Measurements from ENCODE around the gene PRR18.

PRR18 gene

DNA sequence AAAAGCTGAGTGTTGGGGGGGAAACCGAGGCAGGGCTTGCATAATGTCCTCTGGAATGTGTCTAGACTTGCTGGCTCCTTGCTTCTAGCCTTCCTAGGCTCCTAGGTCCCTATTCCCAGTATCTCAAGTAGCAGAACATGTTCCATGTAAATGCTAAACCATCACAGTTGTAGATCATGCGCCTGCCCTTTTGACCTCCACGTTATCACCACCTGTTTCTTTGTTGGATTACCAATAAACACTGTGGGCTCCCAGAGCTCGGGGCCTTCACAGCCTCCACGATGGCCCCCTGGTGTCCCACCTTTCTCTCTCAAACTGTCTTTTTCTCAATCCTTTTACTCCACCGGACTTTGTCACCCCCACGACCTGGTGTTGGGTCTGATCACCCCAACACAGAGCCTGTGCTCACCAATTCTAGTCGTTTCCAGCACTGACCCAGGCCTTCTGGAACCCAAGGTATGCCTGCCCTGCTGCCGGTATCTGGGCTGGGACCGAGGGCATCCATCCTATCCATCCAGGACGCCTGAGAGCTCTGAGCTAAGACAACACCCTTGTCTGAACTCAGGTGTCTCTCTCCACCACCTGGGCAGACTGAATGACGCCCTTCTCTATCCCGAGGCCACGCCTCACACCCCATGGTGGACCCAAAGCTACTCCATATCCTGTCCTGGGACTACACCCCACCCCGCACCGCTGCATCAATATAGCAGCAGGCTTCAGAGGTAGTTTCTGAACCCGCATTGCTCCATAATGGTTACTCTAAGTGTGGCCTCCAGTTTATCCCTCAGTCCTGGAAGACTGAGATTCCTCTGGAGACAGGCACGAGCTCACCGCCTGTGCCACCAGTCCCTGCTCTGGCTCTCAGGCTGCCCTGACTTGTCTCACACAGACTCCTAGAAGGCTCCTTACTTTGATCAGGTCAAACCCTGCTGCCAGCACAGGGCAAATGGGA, 9.3 kb upstream of the PRR18 start:
- Histone ChIP-seq H3K4me2 (ENCODE audit: low read length) (no peak overlapping the region), H3K23ac (ENCODE audit: low read length) (no peak overlapping the region), H4K8ac (ENCODE audit: low read depth, low read length) (no peak overlapping the region), H3K9ac (ENCODE audit: low read length) (no peak overlapping the region), H3K4me3 (ENCODE audit: low read depth, low read length) (no peak overlapping the region), H2BK5ac (ENCODE audit: low read depth, low read length, poor library complexity) (no peak overlapping the region), H3K36me3 (ENCODE audit: control insufficient read depth in 1 of 2, insufficient read depth in 2 of 2, low read length in 2 of 2) (peaks cover 12 to 17% of the 10 kb centered on the region in 2 experiments), H3K79me1 (ENCODE audit: low read length) (no peaks in the 10 kb centered on the region), H2BK120ac (ENCODE audit: insufficient read depth, low read length, poor library complexity) (no peak overlapping the region), H3K27ac (ENCODE audit: low read depth, low read length) (no peak overlapping the region), H2BK12ac (ENCODE audit: low read length) (no peak overlapping the region), H2AK5ac (ENCODE audit: low read length) (no peak overlapping the region), H3K14ac (ENCODE audit: low read length) (no peak overlapping the region), H3K9me3 (ENCODE audit: insufficient read depth, low read depth, low read length) (no peaks in the 10 kb centered on the region), H3K27me3 (ENCODE audit: insufficient read depth, low read length) (no peaks in the 10 kb centered on the region), H3K79me2 (ENCODE audit: control insufficient read depth, insufficient read depth, low read length, poor library complexity) (no peaks in the 10 kb centered on the region), H2AFZ (ENCODE audit: insufficient read depth, low read length, poor library complexity) (no peak overlapping the region), H3K18ac (ENCODE audit: low read length) (no peak overlapping the region), H3K4me1 (ENCODE audit: control insufficient read depth in 1 of 2, insufficient read depth in 2 of 2, low read length in 2 of 2) (no peaks in the 10 kb centered on the region), H4K91ac (ENCODE audit: low read depth, low read length) (no peak overlapping the region), H3K4ac (ENCODE audit: low read depth, low read length) (no peak overlapping the region), H4K12ac (ENCODE audit: low read depth, low read length) (no peak overlapping the region)
- peak in 1 of 2 donors; percentile 13 for DNase-seq
- no CpG with 5 or more reads among the region's 19 CpGs for WGBS (ENCODE audit: extremely low coverage, insufficient coverage, insufficient read length)

DNA sequence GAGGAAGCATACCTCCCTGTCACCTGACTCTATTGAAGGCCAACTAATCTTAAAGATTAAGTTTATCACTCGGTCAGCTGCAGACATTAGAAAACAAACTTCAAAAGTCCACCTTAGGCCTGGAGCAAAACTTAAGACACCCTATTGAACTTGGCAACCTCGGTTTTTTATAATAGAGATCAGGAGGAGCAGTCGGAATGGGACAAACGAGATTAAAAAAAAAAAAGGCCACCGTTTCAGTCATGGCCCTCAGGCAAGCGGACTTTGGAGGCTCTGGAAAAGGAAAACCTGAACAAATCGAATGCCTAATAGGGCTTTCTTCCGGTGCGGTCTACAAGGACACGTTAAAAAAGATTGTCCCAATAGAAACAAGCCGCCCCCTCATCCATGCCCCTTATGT, 7.2 kb upstream of the PRR18 start:
- WGBS (ENCODE audit: extremely low coverage, insufficient coverage, insufficient read length), result no CpG with 5 or more reads among the region's 11 CpGs
- Histone ChIP-seq H3K4me3 (ENCODE audit: low read depth, low read length) (no peak overlapping the region), H2AK5ac (ENCODE audit: low read length) (no peak overlapping the region), H3K23ac (ENCODE audit: low read length) (no peak overlapping the region), H3K36me3 (ENCODE audit: control insufficient read depth in 1 of 2, insufficient read depth in 2 of 2, low read length in 2 of 2) (peaks cover 3 to 5% of the 10 kb centered on the region in 2 experiments), H4K12ac (ENCODE audit: low read depth, low read length) (no peak overlapping the region), H3K79me2 (ENCODE audit: control insufficient read depth, insufficient read depth, low read length, poor library complexity) (no peaks in the 10 kb centered on the region), H3K14ac (ENCODE audit: low read length) (no peak overlapping the region), H3K9me3 (ENCODE audit: insufficient read depth, low read depth, low read length) (no peaks in the 10 kb centered on the region), H4K91ac (ENCODE audit: low read depth, low read length) (no peak overlapping the region), H3K27me3 (ENCODE audit: insufficient read depth, low read length) (no peaks in the 10 kb centered on the region), H3K79me1 (ENCODE audit: low read length) (no peaks in the 10 kb centered on the region), H3K9ac (ENCODE audit: low read length) (no peak overlapping the region), H2BK12ac (ENCODE audit: low read length) (no peak overlapping the region), H3K18ac (ENCODE audit: low read length) (no peak overlapping the region), H2AFZ (ENCODE audit: insufficient read depth, low read length, poor library complexity) (no peak overlapping the region), H4K8ac (ENCODE audit: low read depth, low read length) (no peak overlapping the region), H2BK5ac (ENCODE audit: low read depth, low read length, poor library complexity) (no peak overlapping the region), H3K4me1 (ENCODE audit: control insufficient read depth in 1 of 2, insufficient read depth in 2 of 2, low read length in 2 of 2) (no peaks in the 10 kb centered on the region), H3K27ac (ENCODE audit: low read depth, low read length) (no peak overlapping the region), H3K4me2 (ENCODE audit: low read length) (no peak overlapping the region), H2BK120ac (ENCODE audit: insufficient read depth, low read length, poor library complexity) (no peak overlapping the region), H3K4ac (ENCODE audit: low read depth, low read length) (no peak overlapping the region)
- DNase-seq, result no peak

DNA sequence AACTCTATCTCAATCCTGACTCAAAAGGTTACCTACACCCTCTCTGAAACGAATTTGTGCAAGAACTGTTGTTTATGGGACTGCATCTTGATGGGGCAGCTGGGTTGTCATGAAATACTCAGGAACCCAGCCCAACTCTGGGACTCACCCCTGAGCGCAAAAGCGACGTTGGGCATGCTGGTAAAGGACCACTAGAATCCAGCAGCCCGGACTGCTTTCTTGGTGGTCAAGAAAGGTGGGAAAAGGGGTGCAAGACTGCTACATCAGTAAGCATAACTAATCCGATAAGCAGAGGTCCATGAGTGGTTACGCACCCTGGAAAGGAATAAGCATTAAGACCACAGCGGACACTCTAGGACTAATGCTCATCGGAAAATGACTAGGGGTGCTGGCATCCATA, 6.3 kb upstream of the PRR18 start:
- Histone ChIP-seq H4K91ac (ENCODE audit: low read depth, low read length) (no peak overlapping the region), H4K12ac (ENCODE audit: low read depth, low read length) (no peak overlapping the region), H3K27me3 (ENCODE audit: insufficient read depth, low read length) (peaks cover 6% of the 10 kb centered on the region), H3K14ac (ENCODE audit: low read length) (no peak overlapping the region), H3K4me3 (ENCODE audit: low read depth, low read length) (no peak overlapping the region), H3K23ac (ENCODE audit: low read length) (no peak overlapping the region), H2AFZ (ENCODE audit: insufficient read depth, low read length, poor library complexity) (no peak overlapping the region), H3K4me1 (ENCODE audit: control insufficient read depth in 1 of 2, insufficient read depth in 2 of 2, low read length in 2 of 2) (no peaks in the 10 kb centered on the region), H2BK5ac (ENCODE audit: low read depth, low read length, poor library complexity) (no peak overlapping the region), H3K18ac (ENCODE audit: low read length) (no peak overlapping the region), H3K79me2 (ENCODE audit: control insufficient read depth, insufficient read depth, low read length, poor library complexity) (no peaks in the 10 kb centered on the region), H4K8ac (ENCODE audit: low read depth, low read length) (no peak overlapping the region), H3K9me3 (ENCODE audit: insufficient read depth, low read depth, low read length) (peaks cover 2% of the 10 kb centered on the region), H3K4ac (ENCODE audit: low read depth, low read length) (no peak overlapping the region), H2AK5ac (ENCODE audit: low read length) (no peak overlapping the region), H3K27ac (ENCODE audit: low read depth, low read length) (no peak overlapping the region), H2BK120ac (ENCODE audit: insufficient read depth, low read length, poor library complexity) (no peak overlapping the region), H3K4me2 (ENCODE audit: low read length) (no peak overlapping the region), H3K79me1 (ENCODE audit: low read length) (no peaks in the 10 kb centered on the region), H2BK12ac (ENCODE audit: low read length) (no peak overlapping the region), H3K9ac (ENCODE audit: low read length) (no peak overlapping the region), H3K36me3 (ENCODE audit: control insufficient read depth in 1 of 2, insufficient read depth in 2 of 2, low read length in 2 of 2) (peaks cover 3 to 5% of the 10 kb centered on the region in 2 experiments)
- no peak for DNase-seq
- WGBS (ENCODE audit: extremely low coverage, insufficient coverage, insufficient read length), result no CpG with 5 or more reads among the region's 9 CpGs

DNA sequence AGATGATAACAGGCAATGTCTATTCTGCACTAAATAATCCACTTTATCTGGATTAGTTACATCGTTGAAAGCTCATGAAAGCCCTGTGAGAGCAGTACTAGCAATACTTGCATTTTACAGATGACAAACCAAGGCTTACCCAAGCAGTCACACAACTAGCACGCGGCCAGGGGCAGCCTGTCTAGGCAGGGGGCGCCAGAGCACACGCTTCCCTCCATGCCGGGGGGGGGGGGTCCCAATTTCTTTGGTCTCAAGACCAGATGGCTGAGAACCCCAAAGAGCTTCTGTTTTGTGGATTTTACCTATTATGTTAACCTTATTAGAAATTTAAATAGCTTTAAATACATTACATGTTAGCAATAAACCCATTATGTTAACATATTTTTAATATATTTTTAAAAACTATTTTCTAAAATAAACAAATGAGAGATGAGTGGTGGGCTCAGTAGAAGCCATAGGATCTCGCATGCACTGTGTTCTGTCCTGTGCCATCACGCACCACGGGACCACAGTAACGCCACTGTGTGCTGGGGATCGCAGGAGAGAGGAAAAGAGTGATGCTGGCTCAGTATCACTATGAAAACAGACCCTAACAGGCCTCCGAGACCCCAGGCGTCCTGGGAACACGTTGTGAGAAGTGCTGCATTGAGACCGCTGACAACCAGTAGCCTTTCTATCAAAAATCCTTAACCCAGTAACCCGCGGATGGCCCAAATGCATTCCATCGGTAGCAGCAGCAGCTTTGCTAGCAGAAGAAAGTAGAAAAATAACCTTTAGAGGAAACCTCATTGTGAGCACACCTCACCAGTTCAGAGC, 5.3 kb upstream of the PRR18 start:
- H3K4ac ChIP-seq (ENCODE audit: low read depth, low read length), result no peak overlapping the region
- no peaks in the 10 kb centered on the region for H3K79me2 ChIP-seq (ENCODE audit: control insufficient read depth, insufficient read depth, low read length, poor library complexity)
- H3K79me1 ChIP-seq (ENCODE audit: low read length), result no peaks in the 10 kb centered on the region
- H2BK5ac ChIP-seq (ENCODE audit: low read depth, low read length, poor library complexity), result no peak overlapping the region
- H3K9ac ChIP-seq (ENCODE audit: low read length), result no peak overlapping the region
- H2AFZ ChIP-seq (ENCODE audit: insufficient read depth, low read length, poor library complexity), result no peak overlapping the region
- H3K18ac ChIP-seq (ENCODE audit: low read length), result no peak overlapping the region
- H4K91ac ChIP-seq (ENCODE audit: low read depth, low read length), result no peak overlapping the region
- H2BK120ac ChIP-seq (ENCODE audit: insufficient read depth, low read length, poor library complexity), result no peak overlapping the region
- H3K36me3 ChIP-seq (ENCODE audit: control insufficient read depth in 1 of 2, insufficient read depth in 2 of 2, low read length in 2 of 2), result no peaks in the 10 kb centered on the region
- no peak overlapping the region for H3K27ac ChIP-seq (ENCODE audit: low read depth, low read length)
- no peak overlapping the region for H3K14ac ChIP-seq (ENCODE audit: low read length)
- no peak overlapping the region for H3K4me2 ChIP-seq (ENCODE audit: low read length)
- H3K4me3 ChIP-seq (ENCODE audit: low read depth, low read length), result no peak overlapping the region
- DNase-seq, result peak in 1 of 2 donors; percentile 79
- no peak overlapping the region for H3K23ac ChIP-seq (ENCODE audit: low read length)
- no peak overlapping the region for H4K8ac ChIP-seq (ENCODE audit: low read depth, low read length)
- peaks cover 14% of the 10 kb centered on the region for H3K27me3 ChIP-seq (ENCODE audit: insufficient read depth, low read length)
- H4K12ac ChIP-seq (ENCODE audit: low read depth, low read length), result no peak overlapping the region
- no peak overlapping the region for H2BK12ac ChIP-seq (ENCODE audit: low read length)
- no CpG with 5 or more reads among the region's 18 CpGs for WGBS (ENCODE audit: extremely low coverage, insufficient coverage, insufficient read length)
- H2AK5ac ChIP-seq (ENCODE audit: low read length), result no peak overlapping the region
- peaks cover 2% of the 10 kb centered on the region for H3K9me3 ChIP-seq (ENCODE audit: insufficient read depth, low read depth, low read length)
- peaks cover 0 to under 1% of the 10 kb centered on the region in 2 experiments for H3K4me1 ChIP-seq (ENCODE audit: control insufficient read depth in 1 of 2, insufficient read depth in 2 of 2, low read length in 2 of 2)

Data from trophoblast cell (in vitro differentiated cells and primary cell).